Subcutaneous adipose tissue (tissue), 4 donors: Measurements from ENCODE around the gene HTRA3. TPM values are rescaled to one million over a fixed set of nuclear protein-coding genes. Genes with fewer than 3 reads are reported as not detected.

Experiments used
- CTCF ChIP-seq: fragments of 450-650 bp; IDR thresholded peaks from one replicate; pipeline ENCODE4 v1.5.1; 2016; ENCODE audit warnings: low read depth, mild to moderate bottlenecking, control low read depth, antibody characterized with exemption, moderate library complexity
- total RNA-seq, 4 donors: library from RNA; depleted of rRNA; stranded (reverse); fragments of >200 nt; gene quantifications; one replicate each; pipeline ENCODE4 v1.1.0, GENCODE V29; 2016

HTRA3 gene
- total RNA-seq, 4 donors from 2014 or later, result 40.7 to 65.9 (median 56.9) TPM

- no peak for TF ChIP-seq CTCF
Observed at GRCh38 chr4:8295471-8295870, 25.9 kb downstream of the HTRA3 start.

- no peak for TF ChIP-seq CTCF
Observed at GRCh38 chr4:8296491-8296890, 26.9 kb downstream of the HTRA3 start.

- TF ChIP-seq CTCF, result no peak
Observed at GRCh38 chr4:8297141-8297601, 27.6 kb downstream of the HTRA3 start.

- no peak for TF ChIP-seq CTCF
Observed at GRCh38 chr4:8297691-8298485, 28.3 kb downstream of the HTRA3 start.

- TF ChIP-seq CTCF, result no peak
Observed at GRCh38 chr4:8300832-8301231, 31.3 kb downstream of the HTRA3 start.

- no peak for TF ChIP-seq CTCF
Observed at GRCh38 chr4:8301851-8302730, 32.5 kb downstream of the HTRA3 start.

- TF ChIP-seq CTCF, result no peak
Observed at GRCh38 chr4:8303081-8303480, 33.5 kb downstream of the HTRA3 start.
